Suppressor macrophage (primary cell): ENCODE measurements around the gene CFAP107.
A peak's percentile ranks its signal among the peaks of the same experiment; 100 is the strongest.
"Not testable (repeated sequence)": the region's sequence is repeated elsewhere in the genome, so short reads cannot be mapped to it uniquely, and the experiment has no call there.

Experiments used
- DNase-seq, 4 experiments: peaks; one replicate each; pipeline ENCODE4 v3.0.0-alpha.2; 2020 to 2022

The CFAP107 gene

DNA sequence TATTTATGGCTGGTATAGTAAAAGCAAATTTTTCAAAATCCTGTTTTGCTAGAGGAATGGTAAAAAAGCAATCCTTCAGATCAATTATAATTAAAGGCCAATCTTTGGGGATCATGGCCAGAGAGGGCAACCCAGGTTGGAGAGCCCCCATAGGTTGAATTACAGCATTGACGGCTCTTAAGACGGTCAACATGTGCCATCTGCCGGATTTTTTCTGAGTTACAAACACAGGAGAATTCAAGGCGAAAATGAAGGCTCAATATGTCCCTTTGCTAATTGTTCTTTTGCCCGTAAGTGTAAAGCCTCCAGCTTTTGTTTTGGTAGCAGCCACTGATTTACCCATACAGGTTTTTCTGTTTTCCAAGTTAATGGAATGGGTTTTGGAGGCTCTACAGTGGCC lies 35.5 kb downstream of the CFAP107 start:
- DNase-seq: not testable (repeated sequence)

- peak in 2 of 4 experiments; percentile 6 to 7 for DNase-seq
Observed at GRCh38 chr1:12783783-12784182, 37.8 kb downstream of the CFAP107 start.

GRCh38 chr1:12784729-12785128 lies 38.7 kb downstream of the CFAP107 start:
- DNase-seq: not testable (repeated sequence)

DNA sequence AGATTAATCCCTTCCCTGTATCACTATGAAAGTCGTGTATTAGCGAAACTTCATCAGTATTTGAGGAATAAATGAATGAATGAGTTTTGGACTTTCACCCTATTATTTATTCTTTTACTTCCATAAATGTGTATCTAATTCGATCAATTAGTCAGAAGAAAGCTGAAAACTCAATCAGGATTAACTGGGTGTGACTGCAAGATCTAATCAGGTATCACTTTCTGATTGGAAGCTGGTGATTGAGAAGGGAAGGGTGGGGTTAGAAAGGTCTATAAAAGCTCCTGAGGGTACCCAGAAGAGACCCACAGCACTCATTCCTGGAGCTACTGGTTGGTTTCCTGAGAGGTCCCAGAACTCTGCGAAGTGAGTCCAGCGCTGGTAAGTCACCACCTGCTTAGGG lies 45.1 kb downstream of the CFAP107 start, which contains the start of gene PRAMEF1:
PRAMEF1 (plus strand) TSS at position 301 of the 400 bp plus-strand sequence. CDS start 1,831 bp downstream, outside the sequence.
- DNase-seq: not testable (repeated sequence)

GRCh38 chr1:12798911-12799310 lies 52.9 kb downstream of the CFAP107 start:
- DNase-seq: no peak

- DNase-seq: no peak
Observed at GRCh38 chr1:12799730-12800129, 53.7 kb downstream of the CFAP107 start.

GRCh38 chr1:12809933-12810332 lies 63.9 kb downstream of the CFAP107 start:
- no peak for DNase-seq

DNA sequence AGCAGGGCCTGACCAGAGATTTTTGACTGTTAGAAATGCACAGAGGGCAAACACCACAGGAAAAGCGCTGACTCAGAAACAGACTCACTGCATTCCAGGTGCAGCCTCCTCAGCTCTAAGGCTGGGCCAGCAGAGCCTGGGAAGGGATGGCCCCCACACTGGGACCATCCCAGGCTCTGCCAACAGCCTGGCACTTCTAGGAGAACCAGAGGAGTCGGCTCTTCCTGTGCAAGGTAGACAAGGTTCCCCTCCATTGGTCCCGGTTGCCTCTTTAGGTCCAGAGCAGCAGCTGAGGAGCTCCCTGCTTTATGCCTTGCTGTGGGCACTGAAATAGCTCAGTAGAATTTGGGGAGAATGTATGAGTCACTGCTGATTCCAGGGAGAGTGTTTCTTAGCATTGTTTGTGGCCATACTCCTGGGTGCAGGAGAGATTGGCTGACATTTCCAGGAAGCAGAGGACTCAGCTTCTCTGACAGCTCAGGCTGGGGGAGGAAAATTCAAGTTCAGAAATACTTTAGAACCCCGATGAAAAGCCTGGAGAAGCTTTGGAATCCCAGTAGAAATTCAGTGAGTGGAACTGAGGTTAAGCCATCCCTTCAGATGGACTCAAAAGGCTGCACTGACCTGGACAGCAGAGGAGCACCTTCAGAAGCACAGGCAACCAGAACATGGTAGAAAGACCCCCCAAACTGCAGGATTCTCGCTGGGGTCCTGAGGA lies 64.8 kb downstream of the CFAP107 start:
- DNase-seq: no peak

DNA sequence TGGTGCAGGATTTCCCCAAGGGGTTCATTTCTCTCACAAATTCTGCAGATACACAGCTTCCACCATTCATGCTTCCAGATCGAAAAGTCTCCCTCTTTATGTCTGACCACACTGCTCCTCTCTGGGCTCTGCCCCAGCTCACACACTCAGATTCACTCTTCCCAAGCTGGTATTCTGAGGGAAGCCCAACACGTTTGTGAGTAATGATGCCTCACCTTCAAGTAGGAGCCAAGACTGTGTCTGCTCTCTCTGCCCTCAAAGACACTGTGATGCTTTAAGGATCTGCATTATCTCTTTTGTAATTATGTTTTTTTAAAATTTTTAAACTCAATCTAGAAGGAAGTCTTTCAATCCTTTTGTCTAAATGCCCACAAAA lies 65.4 kb downstream of the CFAP107 start:
- DNase-seq: no peak
